AG09309 (cell line): ENCODE data around the gene ASPG.

ENCODE experiments used
- DNase-seq: peaks from one replicate; pipeline ENCODE4 v3.0.0-alpha.2; 2010; ENCODE audit warnings: low read depth
- H3K4me3 ChIP-seq: 2 replicates; pipeline ENCODE4 v1.5.1; 2011; ENCODE audit warnings: mild to moderate bottlenecking, low read depth, low read length, moderate library complexity; ENCODE audit not compliant: control insufficient read depth
- TF ChIP-seq, protein P1 (sequence below): IDR thresholded peaks from 2 replicates; pipeline ENCODE4 v1.5.1; 2011; ENCODE audit warnings: mild to moderate bottlenecking, low read depth, low read length, inconsistent platforms; ENCODE audit not compliant: insufficient read depth, control insufficient read depth; ENCODE audit errors: missing control alignments

The ASPG gene

GRCh38 chr14:104135904-104136471 is 50.5 kb downstream of the ASPG start:
- TF ChIP-seq, protein P1, sequence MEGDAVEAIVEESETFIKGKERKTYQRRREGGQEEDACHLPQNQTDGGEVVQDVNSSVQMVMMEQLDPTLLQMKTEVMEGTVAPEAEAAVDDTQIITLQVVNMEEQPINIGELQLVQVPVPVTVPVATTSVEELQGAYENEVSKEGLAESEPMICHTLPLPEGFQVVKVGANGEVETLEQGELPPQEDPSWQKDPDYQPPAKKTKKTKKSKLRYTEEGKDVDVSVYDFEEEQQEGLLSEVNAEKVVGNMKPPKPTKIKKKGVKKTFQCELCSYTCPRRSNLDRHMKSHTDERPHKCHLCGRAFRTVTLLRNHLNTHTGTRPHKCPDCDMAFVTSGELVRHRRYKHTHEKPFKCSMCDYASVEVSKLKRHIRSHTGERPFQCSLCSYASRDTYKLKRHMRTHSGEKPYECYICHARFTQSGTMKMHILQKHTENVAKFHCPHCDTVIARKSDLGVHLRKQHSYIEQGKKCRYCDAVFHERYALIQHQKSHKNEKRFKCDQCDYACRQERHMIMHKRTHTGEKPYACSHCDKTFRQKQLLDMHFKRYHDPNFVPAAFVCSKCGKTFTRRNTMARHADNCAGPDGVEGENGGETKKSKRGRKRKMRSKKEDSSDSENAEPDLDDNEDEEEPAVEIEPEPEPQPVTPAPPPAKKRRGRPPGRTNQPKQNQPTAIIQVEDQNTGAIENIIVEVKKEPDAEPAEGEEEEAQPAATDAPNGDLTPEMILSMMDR: no peak
- no peak overlapping the region for H3K4me3 ChIP-seq
- DNase-seq: no peak

DNA sequence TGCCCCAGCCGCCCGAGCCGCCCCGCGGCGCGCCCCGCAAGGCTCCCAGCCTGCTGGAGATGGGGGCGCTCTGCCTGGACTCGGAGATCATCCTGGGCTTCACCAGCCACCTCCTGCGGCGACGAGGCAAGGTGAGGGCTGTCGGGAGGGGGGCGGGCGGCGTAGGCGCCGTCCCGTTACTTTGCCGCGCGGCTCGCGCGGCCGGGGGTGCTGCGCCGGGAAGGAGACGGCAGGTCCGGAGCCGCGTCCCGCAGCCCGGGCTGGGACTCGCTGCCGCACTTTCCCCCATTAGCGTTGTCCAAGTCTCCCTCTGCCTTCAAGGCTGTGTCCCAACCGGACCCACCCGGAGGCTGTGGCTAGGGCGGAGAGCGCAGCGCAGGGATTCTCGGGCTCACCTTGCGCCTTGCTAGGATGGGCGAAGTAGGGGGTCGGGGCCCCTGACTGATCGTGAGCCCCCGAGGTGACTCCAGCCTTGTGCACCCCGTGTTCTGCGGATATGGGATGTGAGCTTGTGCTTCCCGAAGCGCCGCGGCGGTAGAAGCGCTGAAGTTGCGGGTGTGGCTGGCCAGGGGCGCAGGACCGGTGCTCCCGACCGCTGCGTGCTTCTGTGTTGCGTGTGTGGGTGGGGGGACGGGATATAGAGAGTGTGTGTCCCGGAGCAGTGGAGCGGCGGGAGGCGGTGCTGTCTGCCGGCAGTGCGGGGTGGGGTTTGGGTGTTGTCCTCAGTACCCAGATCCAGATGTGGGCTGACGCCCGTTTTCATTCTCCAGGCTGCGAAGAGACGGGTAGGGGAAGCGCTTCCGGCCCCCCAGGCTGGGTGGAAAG is 51.2 kb downstream of the ASPG start:
- H3K4me3 ChIP-seq: no peak overlapping the region
- TF ChIP-seq, protein P1: no peak
- no peak for DNase-seq

DNA sequence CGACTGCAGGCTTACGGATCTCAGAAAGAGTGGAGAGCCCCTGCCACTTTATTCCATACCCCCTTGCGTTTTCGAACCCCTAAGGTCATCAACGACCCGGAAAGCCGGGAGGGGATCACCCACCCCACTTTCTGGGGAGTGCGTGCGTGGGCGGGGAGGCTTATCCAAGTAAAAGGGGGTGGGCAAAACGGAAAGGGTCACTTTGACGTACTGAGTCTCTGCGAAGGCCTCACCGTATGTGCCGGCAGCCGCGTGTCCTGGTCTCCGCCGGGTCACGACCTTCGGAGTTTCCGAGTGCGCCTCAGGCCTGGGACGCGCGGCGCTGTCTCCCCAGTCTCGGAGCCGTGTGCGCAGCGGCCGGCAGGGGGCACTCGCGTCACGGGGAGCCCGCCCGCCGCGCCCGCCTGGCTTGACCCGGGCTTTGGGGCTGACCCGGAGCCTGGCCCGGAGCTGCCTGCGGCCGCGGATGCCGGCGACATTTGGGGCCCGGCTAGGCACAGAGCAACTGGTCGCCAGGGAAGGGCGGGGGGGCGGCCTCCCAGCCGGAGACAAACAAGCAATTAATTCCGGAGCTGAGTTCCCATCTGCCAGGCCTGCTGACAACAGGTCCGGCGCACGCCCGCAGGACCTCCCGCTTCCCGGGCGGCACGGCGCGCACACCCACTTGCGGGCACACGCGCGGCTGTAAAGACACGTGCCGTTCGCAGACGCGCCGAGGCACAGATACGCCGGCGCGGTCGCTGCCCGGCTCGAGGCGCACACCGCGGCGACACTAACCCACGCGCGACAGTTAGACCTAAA is 52.0 kb downstream of the ASPG start:
- H3K4me3 ChIP-seq: no peak overlapping the region
- TF ChIP-seq, protein P1: peak; percentile 48
- DNase-seq: no peak

DNA sequence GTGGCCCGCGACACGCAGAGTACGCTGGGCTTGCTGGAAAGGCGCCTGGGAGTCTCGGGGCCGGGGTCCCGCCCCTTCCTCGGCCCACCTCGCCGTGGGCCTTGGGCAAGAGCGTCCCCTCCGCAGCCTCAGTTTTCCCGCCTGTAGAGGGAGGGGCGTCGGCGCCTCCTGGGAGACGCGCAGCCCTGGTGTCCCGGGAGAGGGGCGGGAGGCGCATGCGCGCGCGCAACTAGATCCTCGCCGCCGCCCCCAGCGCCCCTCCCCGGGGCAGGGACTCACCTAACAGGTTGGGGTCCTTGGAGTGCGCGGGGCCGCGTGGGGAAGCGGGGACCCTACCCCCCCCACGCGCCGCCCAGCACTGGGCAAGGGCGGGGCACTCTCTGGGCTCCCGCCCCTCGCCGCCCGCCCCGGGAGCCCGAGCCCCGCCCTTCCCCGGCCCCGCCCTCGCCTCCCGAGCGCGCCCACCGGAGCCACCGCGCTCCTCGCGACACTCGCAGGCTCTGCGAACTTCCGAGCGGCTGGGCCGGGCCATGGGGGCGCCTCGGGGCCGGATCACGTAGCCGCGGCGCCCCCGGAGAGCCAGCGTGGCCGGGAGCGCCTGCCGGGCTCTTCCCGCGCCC is 52.7 kb downstream of the ASPG start, which contains the start of gene KIF26A:
TSS of gene KIF26A (plus strand) at position 490 of the 620 bp plus-strand sequence. CDS start 136 bp downstream, outside the sequence.
- H3K4me3 ChIP-seq: no peak within 1 kb of the TSS
- DNase-seq: no peak
- TF ChIP-seq, protein P1: no peak

- no peak for DNase-seq
- TF ChIP-seq, protein P1: no peak
- no peak overlapping the region for H3K4me3 ChIP-seq
Observed at GRCh38 chr14:104138718-104139459, 53.4 kb downstream of the ASPG start.
